Fibroblast of villous mesenchyme (primary cell): ENCODE measurements around the gene FOXM1. TPM values are rescaled to one million over a fixed set of nuclear protein-coding genes. Genes with fewer than 3 reads are reported as not detected.

Experiments
- DNase-seq: peaks from one replicate; pipeline ENCODE4 v3.0.0-alpha.2; 2010; ENCODE audit warnings: low read depth
- H3K4me3 ChIP-seq: 2 replicates; pipeline ENCODE4 v1.5.1; 2011; ENCODE audit warnings: low read depth, mild to moderate bottlenecking, low read length
- CTCF ChIP-seq: IDR thresholded peaks from 2 replicates; pipeline ENCODE4 v1.5.1; 2012; ENCODE audit warnings: low read depth, mild to moderate bottlenecking, low read length; ENCODE audit not compliant: insufficient read depth
- total RNA-seq: library from RNA; depleted of rRNA; stranded (reverse); fragments of >200 nt; gene quantifications from 2 replicates; pipeline ENCODE4 v1.2.3, GENCODE V29; 2012

FOXM1 gene
- total RNA-seq, 1 donor: 16.4 TPM

GRCh38 chr12:2893007-2893406 lies 16.0 kb upstream of the FOXM1 start:
- peak overlapping the region; percentile 29 for H3K4me3 ChIP-seq
- DNase-seq: peak; percentile 91
- no peak for TF ChIP-seq CTCF

GRCh38 chr12:2892246-2892645 lies 15.3 kb upstream of the FOXM1 start:
- DNase-seq: peak; percentile 18
- peak overlapping the region; percentile 87 for H3K4me3 ChIP-seq
- no peak for TF ChIP-seq CTCF

GRCh38 chr12:2891240-2892053 lies 14.5 kb upstream of the FOXM1 start:
- TF ChIP-seq CTCF: no peak
- peak overlapping the region; percentile 87 for H3K4me3 ChIP-seq
- peak; percentile 77 for DNase-seq

GRCh38 chr12:2890388-2891239 lies 13.6 kb upstream of the FOXM1 start, which contains the start of gene TULP3:
TULP3 (plus strand) TSS chr12:2890891; CDS start chr12:2890948, 57 bp downstream.
- DNase-seq: peak; percentile 98
- no peak for TF ChIP-seq CTCF
- peak within 1 kb of the TSS; percentile 87 for H3K4me3 ChIP-seq

- no peak for DNase-seq
- no peak for TF ChIP-seq CTCF
- peak overlapping the region; percentile 87 for H3K4me3 ChIP-seq
These were observed 13.0 kb upstream of the FOXM1 start for GRCh38 chr12:2890001-2890387.

- TF ChIP-seq CTCF: no peak
- DNase-seq: no peak
- H3K4me3 ChIP-seq: no peak overlapping the region
These were observed 9.9 kb upstream of the FOXM1 start for GRCh38 chr12:2886768-2887450.
